ENCODE data around the gene NFIA. TPM values are rescaled to one million over a fixed set of nuclear protein-coding genes. Genes with fewer than 3 reads are reported as not detected.

Gene NFIA
- total and polyA plus RNA-seq, 10 of the 15 experiments (the other 5 are each of a cell fraction or from before 2014, with no cell fraction given), result 0.10 to 0.16 TPM; not detected in 8

DNA sequence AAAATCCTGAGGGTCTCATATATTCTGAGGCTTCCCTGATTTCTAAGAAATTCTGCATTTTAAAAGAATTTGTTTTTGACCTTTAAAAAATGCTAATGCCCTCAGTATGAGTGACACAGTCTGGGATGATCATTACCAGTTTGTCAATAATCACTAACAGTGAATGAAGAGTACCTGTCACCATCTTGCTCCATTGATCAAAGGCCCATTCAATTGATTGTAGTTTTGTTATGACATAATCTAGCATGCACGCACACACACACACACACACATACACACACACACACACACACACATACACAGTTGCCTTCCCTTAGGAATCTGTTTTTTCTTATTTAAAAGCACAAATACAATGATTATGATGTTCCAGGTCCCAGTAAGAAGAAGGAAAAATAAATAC is 250.4 kb downstream of the NFIA start (continued):
- TF ChIP-seq PKNOX1 (IDR thresholded peaks at IDR 0.05), result peak; percentile 50
- no peak for TF ChIP-seq SMAD5 (IDR thresholded peaks at IDR 0.05; ENCODE audit: low read depth)
- 0 out of 2 replicates have a peak, but pooled peaks have one; percentile 13 for TF ChIP-seq GABPA (IDR thresholded peaks at IDR 0.05; ENCODE audit: low read depth)
- TF ChIP-seq NFIC (IDR thresholded peaks at IDR 0.05; ENCODE audit: low read depth, low read length), result no peak
- TF ChIP-seq JUND (IDR thresholded peaks at IDR 0.05; ENCODE audit: low read depth, low read length), result no peak
- TF ChIP-seq MEF2A (IDR thresholded peaks at IDR 0.05; ENCODE audit: insufficient read depth, low read depth, low read length), result no peak
- TF ChIP-seq CHD1 (IDR thresholded peaks at IDR 0.05; ENCODE audit: low read depth, low read length), result no peak
- TF ChIP-seq ATF7 (IDR thresholded peaks at IDR 0.05; ENCODE audit: low read depth), result 0 out of 2 replicates have a peak, but pooled peaks have one; percentile 16
- TF ChIP-seq BCL11A (IDR thresholded peaks at IDR 0.05; ENCODE audit: low read depth, low read length), result peak; percentile 29; the same call in 1 of the 2 replicates
- peak; percentile 69 for TF ChIP-seq JUNB (IDR thresholded peaks at IDR 0.05)
- no peak for TF ChIP-seq SREBF1 (IDR thresholded peaks at IDR 0.05; ENCODE audit: low read length)
- TF ChIP-seq HSF1 (IDR thresholded peaks at IDR 0.05; ENCODE audit: low read depth, low read length), result no peak
- TF ChIP-seq, protein P1, sequence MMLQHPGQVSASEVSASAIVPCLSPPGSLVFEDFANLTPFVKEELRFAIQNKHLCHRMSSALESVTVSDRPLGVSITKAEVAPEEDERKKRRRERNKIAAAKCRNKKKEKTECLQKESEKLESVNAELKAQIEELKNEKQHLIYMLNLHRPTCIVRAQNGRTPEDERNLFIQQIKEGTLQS (IDR thresholded peaks at IDR 0.05; ENCODE audit: borderline replicate concordance, extremely low read depth, low read depth, low read length), result no peak
- no peak for TF ChIP-seq RFX5 (IDR thresholded peaks at IDR 0.05; ENCODE audit: low read depth, low read length)
- no peak for TF ChIP-seq NR2C2 (IDR thresholded peaks at IDR 0.05; ENCODE audit: borderline replicate concordance, control insufficient read depth, insufficient read length, low read depth)
- no peak for TF ChIP-seq SRF (IDR thresholded peaks at IDR 0.05; ENCODE audit: low read depth in 2 of 2, low read length in 2 of 2)
- peak; percentile 58; the same call in 1 of the 2 replicates for TF ChIP-seq RUNX3 (IDR thresholded peaks at IDR 0.05; ENCODE audit: low read length)
- TF ChIP-seq CREM (IDR thresholded peaks at IDR 0.05; ENCODE audit: low read depth), result 0 out of 2 replicates have a peak, but pooled peaks have one; percentile 17
- no peak for TF ChIP-seq HDGF (IDR thresholded peaks at IDR 0.05)
- no peak for TF ChIP-seq RELB (IDR thresholded peaks at IDR 0.05; ENCODE audit: low read depth)
- no peak for TF ChIP-seq NRF1 (conservative IDR thresholded peaks at IDR 0.05; ENCODE audit: low read depth, low read length)
- no peak for TF ChIP-seq ZNF384 (IDR thresholded peaks at IDR 0.05; ENCODE audit: borderline replicate concordance, low read depth, low read length)
- TF ChIP-seq IRF4 (IDR thresholded peaks at IDR 0.05; ENCODE audit: low read depth, low read length), result peak; percentile 65; the same call in 1 of the 2 replicates
- no peak for TF ChIP-seq RB1 (IDR thresholded peaks at IDR 0.05; ENCODE audit: borderline replicate concordance)
- TF ChIP-seq CEBPZ (IDR thresholded peaks at IDR 0.05; ENCODE audit: low read depth, low read length), result no peak
- TF ChIP-seq IKZF1 (conservative IDR thresholded peaks at IDR 0.05), result no peak

All from GM12878 (cell line).